Neural cell (in vitro differentiated cells): Measurements from ENCODE around the gene FGD4.

Source experiments
- CTCF ChIP-seq: fragments of 450-650 bp; IDR thresholded peaks from 2 replicates; pipeline ENCODE4 v1.5.1; 2014; ENCODE audit warnings: antibody characterized with exemption, mild to moderate bottlenecking, moderate library complexity; ENCODE audit not compliant: poor library complexity, severe bottlenecking
- EP300 ChIP-seq: fragments of 450-650 bp; conservative IDR thresholded peaks from 2 replicates; pipeline ENCODE4 v1.6.1; 2014; ENCODE audit warnings: antibody characterized with exemption, mild to moderate bottlenecking, moderate library complexity; ENCODE audit not compliant: poor library complexity, severe bottlenecking
- EZH2 ChIP-seq: fragments of 200-600, 300-800 bp; shearing (Covaris generic), sonication (generic); IDR thresholded peaks from 2 replicates; pipeline ENCODE4 v1.6.1; 2014; ENCODE audit warnings: antibody characterized with exemption, low read length, borderline replicate concordance, mild to moderate bottlenecking; ENCODE audit not compliant: insufficient read depth, poor library complexity, severe bottlenecking
- MXI1 ChIP-seq: fragments of 450-650 bp; conservative IDR thresholded peaks from 2 replicates; pipeline ENCODE4 v1.6.1; 2014; ENCODE audit warnings: antibody characterized with exemption, mild to moderate bottlenecking; ENCODE audit not compliant: poor library complexity, severe bottlenecking
- POLR2AphosphoS5 ChIP-seq: IDR thresholded peaks from 2 replicates; pipeline ENCODE4 v1.6.1; 2012
- RAD21 ChIP-seq: fragments of 450-650 bp; conservative IDR thresholded peaks from 2 replicates; pipeline ENCODE4 v1.6.1; 2014; ENCODE audit warnings: antibody characterized with exemption, mild to moderate bottlenecking, moderate library complexity
- REST ChIP-seq: IDR thresholded peaks from 2 replicates; pipeline ENCODE4 v1.6.1; 2012; ENCODE audit warnings: borderline replicate concordance
- SMC3 ChIP-seq: fragments of 450-650 bp; conservative IDR thresholded peaks from 2 replicates; pipeline ENCODE4 v1.6.1; 2014; ENCODE audit warnings: antibody characterized with exemption, mild to moderate bottlenecking, moderate library complexity; ENCODE audit not compliant: poor library complexity
- TAF1 ChIP-seq: IDR thresholded peaks from 2 replicates; pipeline ENCODE4 v1.6.1; 2012; ENCODE audit warnings: low read depth

GRCh38 chr12:32494656-32495055, 95.3 kb downstream of the FGD4 start:
- TF ChIP-seq CTCF, result no peak
- no peak for TF ChIP-seq TAF1
- TF ChIP-seq EZH2, result no peak
- TF ChIP-seq SMC3, result no peak
- TF ChIP-seq EP300, result no peak
- TF ChIP-seq POLR2AphosphoS5, result no peak
- TF ChIP-seq RAD21, result no peak
- TF ChIP-seq MXI1, result no peak
- no peak for TF ChIP-seq REST
